H9 (cell line): ENCODE results near the gene CCL16. TPM values are rescaled to one million over a fixed set of nuclear protein-coding genes. Genes with fewer than 3 reads are reported as not detected.

ENCODE experiments used
- DNase-seq: peaks from one replicate; pipeline ENCODE4 v3.0.0-alpha.2; 2017
- H2AFZ ChIP-seq: one replicate; pipeline ENCODE4 v1.6.1; 2013; ENCODE audit warnings: mild to moderate bottlenecking, low read length, control low read depth, moderate library complexity
- H2AK5ac ChIP-seq: 2 replicates; pipeline ENCODE4 v1.6.1; 2013; ENCODE audit warnings: low read length, control low read depth, mixed read lengths; ENCODE audit not compliant: insufficient read length
- H2BK120ac ChIP-seq: one replicate; pipeline ENCODE4 v1.6.1; 2013; ENCODE audit warnings: low read depth, mild to moderate bottlenecking, low read length, control low read depth, inconsistent platforms; ENCODE audit not compliant: poor library complexity, severe bottlenecking
- H2BK12ac ChIP-seq: 2 replicates; pipeline ENCODE4 v1.6.1; 2013; ENCODE audit warnings: low read length, control low read depth, mixed read lengths, low read depth; ENCODE audit not compliant: insufficient read length
- H2BK15ac ChIP-seq: 2 replicates; pipeline ENCODE4 v1.6.1; 2013; ENCODE audit warnings: low read depth, low read length, control low read depth
- H2BK20ac ChIP-seq: one replicate; pipeline ENCODE4 v1.6.1; 2013; ENCODE audit warnings: low read depth, mild to moderate bottlenecking, low read length, control low read depth, inconsistent platforms; ENCODE audit not compliant: poor library complexity, severe bottlenecking
- H2BK5ac ChIP-seq: 2 replicates; pipeline ENCODE4 v1.6.1; 2013; ENCODE audit warnings: low read length, control low read depth, mixed read lengths; ENCODE audit not compliant: insufficient read length
- H3K14ac ChIP-seq: 2 replicates; pipeline ENCODE4 v1.6.1; 2013; ENCODE audit warnings: low read length, control low read depth; ENCODE audit not compliant: insufficient read depth
- H3K18ac ChIP-seq: 2 replicates; pipeline ENCODE4 v1.6.1; 2013; ENCODE audit warnings: low read depth, mild to moderate bottlenecking, mixed read lengths, low read length, control low read depth; ENCODE audit not compliant: insufficient read length
- H3K23ac ChIP-seq: 2 replicates; pipeline ENCODE4 v1.6.1; 2013; ENCODE audit warnings: low read length, control low read depth, mixed read lengths, low read depth; ENCODE audit not compliant: insufficient read length
- H3K23me2 ChIP-seq: 2 replicates; pipeline ENCODE4 v1.6.1; 2013; ENCODE audit warnings: low read depth, mild to moderate bottlenecking, mixed read lengths, low read length, control low read depth; ENCODE audit not compliant: insufficient read length, poor library complexity, severe bottlenecking
- H3K27ac ChIP-seq: 2 replicates; pipeline ENCODE4 v1.5.1; 2013; ENCODE audit warnings: low read length, control low read depth, mixed read lengths, low read depth; ENCODE audit not compliant: insufficient read length
- H3K27me3 ChIP-seq: 2 replicates; pipeline ENCODE4 v1.6.1; 2013; ENCODE audit warnings: low read length, control low read depth, inconsistent platforms; ENCODE audit not compliant: insufficient read depth
- H3K4ac ChIP-seq: 2 replicates; pipeline ENCODE4 v1.6.1; 2013; ENCODE audit warnings: low read depth, mild to moderate bottlenecking, control low read depth, inconsistent platforms, low read length, moderate library complexity
- H3K4me1 ChIP-seq: 2 replicates; pipeline ENCODE4 v1.6.1; 2013; ENCODE audit warnings: low read length, control low read depth, inconsistent platforms; ENCODE audit not compliant: insufficient read depth
- H3K4me2 ChIP-seq: 2 replicates; pipeline ENCODE4 v1.6.1; 2013; ENCODE audit warnings: low read length, control low read depth, mixed read lengths; ENCODE audit not compliant: insufficient read length, insufficient read depth
- H3K56ac ChIP-seq: 2 replicates; pipeline ENCODE4 v1.6.1; 2013; ENCODE audit warnings: low read depth, mild to moderate bottlenecking, mixed read lengths, low read length, control low read depth; ENCODE audit not compliant: insufficient read length
- H3K79me1 ChIP-seq: 2 replicates; pipeline ENCODE4 v1.6.1; 2013; ENCODE audit warnings: low read depth, mild to moderate bottlenecking, moderate library complexity, low read length, control low read depth, inconsistent platforms; ENCODE audit not compliant: insufficient read depth, poor library complexity, severe bottlenecking
- H3K79me2 ChIP-seq: 2 replicates; pipeline ENCODE4 v1.6.1; 2013; ENCODE audit warnings: low read length, control low read depth, inconsistent platforms; ENCODE audit not compliant: insufficient read depth
- H3K9ac ChIP-seq: 2 replicates; pipeline ENCODE4 v1.6.1; 2013; ENCODE audit warnings: low read length, control low read depth, mixed read lengths; ENCODE audit not compliant: insufficient read length; ENCODE audit errors: extremely low read depth
- H3K9me3 ChIP-seq: one replicate; pipeline ENCODE4 v1.6.1; 2013; ENCODE audit warnings: low read depth, low read length, inconsistent platforms; ENCODE audit not compliant: control insufficient read depth
- H3T11ph ChIP-seq: one replicate; pipeline ENCODE4 v1.6.1; 2013; ENCODE audit warnings: mild to moderate bottlenecking, low read length, control low read depth, inconsistent platforms
- H4K20me1 ChIP-seq: one replicate; pipeline ENCODE4 v1.6.1; 2013; ENCODE audit not compliant: control insufficient read depth, insufficient read length, insufficient read depth
- H4K5ac ChIP-seq: 2 replicates; pipeline ENCODE4 v1.6.1; 2013; ENCODE audit warnings: low read depth, mild to moderate bottlenecking, mixed read lengths, low read length, control low read depth; ENCODE audit not compliant: insufficient read length
- H4K8ac ChIP-seq: replicated peaks from 2 replicates; pipeline ENCODE4 v1.6.1; 2013; ENCODE audit warnings: low read length, control low read depth, mixed read lengths, low read depth; ENCODE audit not compliant: insufficient read length
- H4K91ac ChIP-seq: 2 replicates; pipeline ENCODE4 v1.6.1; 2013; ENCODE audit warnings: low read depth, mild to moderate bottlenecking, moderate library complexity, mixed read lengths, low read length, control low read depth; ENCODE audit not compliant: insufficient read length
- H3K27ac Mint-ChIP-seq, 3 experiments: 2 replicates in 2 of 3; 3 replicates in 1 of 3; pipeline ENCODE4 v1.8.0; 2020 to 2021; ENCODE audit warnings: mixed read lengths in 3 of 3, mild to moderate bottlenecking in 1 of 3, moderate library complexity in 1 of 3
- H3K27me3 Mint-ChIP-seq: 2 replicates; pipeline ENCODE4 v1.8.0; 2021; ENCODE audit warnings: low read depth, mild to moderate bottlenecking, moderate library complexity, mixed read lengths
- H3K36me3 Mint-ChIP-seq, 3 experiments: 2 replicates in 2 of 3; 3 replicates in 1 of 3; pipeline ENCODE4 v1.8.0; 2020 to 2021; ENCODE audit warnings: low read depth in 3 of 3, mixed read lengths in 3 of 3; ENCODE audit not compliant: insufficient read depth in 1 of 3
- H3K4me1 Mint-ChIP-seq, 2 experiments: 2 replicates each; pipeline ENCODE4 v1.8.0; 2020; ENCODE audit warnings: mixed read lengths in 2 of 2
- H3K4me3 Mint-ChIP-seq, 2 experiments: 2 replicates in 1 of 2; 3 replicates in 1 of 2; pipeline ENCODE4 v1.8.0; 2020 to 2021; ENCODE audit warnings: mild to moderate bottlenecking in 2 of 2, mixed read lengths in 2 of 2, moderate library complexity in 1 of 2
- H3K9me3 Mint-ChIP-seq, 2 experiments: 2 replicates in 1 of 2; 3 replicates in 1 of 2; pipeline ENCODE4 v1.8.0; 2020; ENCODE audit warnings: mild to moderate bottlenecking in 2 of 2, mixed read lengths in 2 of 2, moderate library complexity in 1 of 2
- WGBS: extraction: QIAGEN DNeasy Blood & Tissue Kit; methylation state at CpG from one replicate; pipeline ENCODE4 v1.1.7; 2013; ENCODE audit warnings: missing lambda C conversion rate, low lambda C conversion rate, mixed read lengths; ENCODE audit not compliant: insufficient read length; ENCODE audit errors: extremely low coverage; 5-methylcytosine and 5-hydroxymethylcytosine counted together
- total RNA-seq: library from RNA; stranded (reverse); gene quantifications from 2 replicates; pipeline ENCODE4 v1.2.1, GENCODE V29; 2021
- TF ChIP-seq, protein P1 (sequence below): fragments of 200-600 bp; sonication (generic); conservative IDR thresholded peaks from 3 replicates; pipeline ENCODE4 v1.8.0; 2021; ENCODE audit warnings: antibody characterized with exemption, mild to moderate bottlenecking

The CCL16 gene
- total RNA-seq, 1 experiment from 2014 or later, result not detected

DNA sequence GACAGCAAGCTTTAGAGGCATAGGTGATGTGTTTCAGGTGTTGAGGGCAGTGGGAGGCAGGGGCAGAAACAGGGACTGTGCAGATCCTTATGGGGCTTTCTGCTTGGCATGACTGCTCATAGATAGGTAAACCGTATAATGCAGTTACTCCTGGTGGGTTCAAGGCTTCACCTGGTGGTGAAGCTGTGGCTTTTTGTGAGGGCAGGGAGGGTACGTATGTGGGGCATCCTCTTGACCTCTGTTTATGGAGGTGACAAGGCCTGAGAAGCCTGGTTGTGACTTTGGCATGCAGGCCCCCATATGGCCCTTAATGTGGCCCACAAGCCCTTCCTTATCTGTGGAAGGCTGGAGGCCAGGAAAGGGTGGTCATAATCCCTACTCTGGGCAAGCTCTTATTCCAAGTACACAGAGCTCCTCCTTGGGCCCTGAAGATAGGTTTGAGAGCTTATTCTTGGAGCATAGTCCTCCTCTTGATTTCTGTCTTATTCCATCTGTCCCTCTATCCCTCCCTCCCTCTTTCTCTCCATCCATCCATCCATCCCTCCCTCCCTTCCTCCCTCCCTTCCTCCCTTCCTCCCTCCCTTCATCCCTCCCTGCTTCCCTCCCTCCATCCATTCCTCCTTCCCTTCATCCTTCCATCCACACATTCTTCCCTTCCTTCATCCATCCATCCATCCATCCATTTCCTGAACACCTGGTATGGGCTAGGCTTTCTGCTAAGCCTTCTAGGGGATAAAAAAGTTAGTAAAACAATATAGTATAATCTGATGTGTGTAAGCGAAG lies 1.3 kb upstream of the CCL16 start:
- Histone ChIP-seq H2AFZ (no peak overlapping the region), H4K5ac (no peak overlapping the region), H3K9ac (no peak overlapping the region), H3K4me1 (no peaks in the 10 kb centered on the region), H2BK20ac (no peak overlapping the region), H3T11ph (no peak overlapping the region), H3K14ac (no peak overlapping the region), H3K4ac (no peak overlapping the region), H2BK15ac (no peak overlapping the region), H3K18ac (no peak overlapping the region), H2BK5ac (no peak overlapping the region), H2BK12ac (no peak overlapping the region), H3K27ac (no peak overlapping the region), H3K79me1 (no peaks in the 10 kb centered on the region), H4K20me1 (no peaks in the 10 kb centered on the region), H3K56ac (no peak overlapping the region), H3K9me3 (no peaks in the 10 kb centered on the region), H2BK120ac (no peak overlapping the region), H3K79me2 (no peaks in the 10 kb centered on the region), H2AK5ac (no peak overlapping the region), H3K27me3 (no peaks in the 10 kb centered on the region), H4K8ac (no peak overlapping the region), H4K91ac (no peak overlapping the region), H3K23ac (no peak overlapping the region), H3K4me2 (no peak overlapping the region), H3K23me2 (no peaks in the 10 kb centered on the region)
- Mint-ChIP-seq H3K9me3 (no peaks in the 10 kb centered on the region; a peak in 1 of 5 replicates), H3K4me3 (no peak overlapping the region), H3K36me3 (no peaks in the 10 kb centered on the region), H3K4me1 (no peaks in the 10 kb centered on the region), H3K27ac (no peak overlapping the region; a peak in 1 of 7 replicates), H3K27me3 (peaks cover 3% of the 10 kb centered on the region)
- peak; percentile 21 for DNase-seq
- no CpG with 5 or more reads among the region's 3 CpGs for WGBS
- TF ChIP-seq, protein P1, sequence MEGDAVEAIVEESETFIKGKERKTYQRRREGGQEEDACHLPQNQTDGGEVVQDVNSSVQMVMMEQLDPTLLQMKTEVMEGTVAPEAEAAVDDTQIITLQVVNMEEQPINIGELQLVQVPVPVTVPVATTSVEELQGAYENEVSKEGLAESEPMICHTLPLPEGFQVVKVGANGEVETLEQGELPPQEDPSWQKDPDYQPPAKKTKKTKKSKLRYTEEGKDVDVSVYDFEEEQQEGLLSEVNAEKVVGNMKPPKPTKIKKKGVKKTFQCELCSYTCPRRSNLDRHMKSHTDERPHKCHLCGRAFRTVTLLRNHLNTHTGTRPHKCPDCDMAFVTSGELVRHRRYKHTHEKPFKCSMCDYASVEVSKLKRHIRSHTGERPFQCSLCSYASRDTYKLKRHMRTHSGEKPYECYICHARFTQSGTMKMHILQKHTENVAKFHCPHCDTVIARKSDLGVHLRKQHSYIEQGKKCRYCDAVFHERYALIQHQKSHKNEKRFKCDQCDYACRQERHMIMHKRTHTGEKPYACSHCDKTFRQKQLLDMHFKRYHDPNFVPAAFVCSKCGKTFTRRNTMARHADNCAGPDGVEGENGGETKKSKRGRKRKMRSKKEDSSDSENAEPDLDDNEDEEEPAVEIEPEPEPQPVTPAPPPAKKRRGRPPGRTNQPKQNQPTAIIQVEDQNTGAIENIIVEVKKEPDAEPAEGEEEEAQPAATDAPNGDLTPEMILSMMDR, result no peak
